HG03103 (cell line): ENCODE results near the gene SPTBN1.
"Not testable (repeated sequence)": the region's sequence is repeated elsewhere in the genome, so short reads cannot be mapped to it uniquely, and the experiment has no call there.

Experiments
- ATAC-seq: cut with Tn5 transposase; IDR thresholded peaks from one replicate; pipeline ENCODE4 v1.9.1; 2021; ENCODE audit warnings: low read depth; ENCODE audit not compliant: unreplicated experiment

The SPTBN1 gene

DNA sequence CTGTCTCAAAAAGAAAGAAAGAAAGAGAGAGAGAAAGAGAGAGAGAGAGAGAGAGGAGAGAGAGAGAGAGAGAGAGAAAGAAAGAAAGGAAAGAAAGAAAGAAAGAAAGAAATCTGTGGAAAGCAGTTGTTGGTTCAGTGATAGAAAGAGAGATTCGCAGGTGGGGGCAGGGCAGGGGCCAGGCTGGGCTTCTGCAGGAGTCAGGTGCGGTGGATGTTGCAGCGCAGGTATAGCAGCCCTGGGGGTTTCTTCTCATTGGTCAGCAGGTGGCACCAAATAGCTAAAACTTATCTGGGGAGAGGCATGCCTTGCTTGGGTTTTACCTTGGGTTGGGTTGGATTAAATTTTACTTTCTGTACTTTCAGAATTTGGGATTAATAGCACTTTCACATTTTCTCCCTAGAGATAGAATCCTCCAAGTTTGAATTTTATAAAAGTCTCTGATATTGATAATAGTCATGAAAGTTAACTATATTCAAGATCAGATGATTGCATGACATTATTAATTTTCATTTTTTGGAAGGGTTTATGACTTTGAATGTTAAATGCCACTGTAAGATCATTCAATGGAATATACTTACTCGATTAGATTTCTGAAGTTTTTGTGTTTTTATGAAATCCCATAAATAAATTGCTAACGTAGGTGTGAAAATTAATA, 66.6 kb downstream of the SPTBN1 start:
- no peak for ATAC-seq

GRCh38 chr2:54523324-54523959, 67.3 kb downstream of the SPTBN1 start:
- ATAC-seq = no peak

GRCh38 chr2:54524226-54524991, 68.3 kb downstream of the SPTBN1 start:
- peak; percentile 69 for ATAC-seq

- ATAC-seq = no peak
Observed at GRCh38 chr2:54525321-54525720, 69.2 kb downstream of the SPTBN1 start.

- no peak for ATAC-seq
Observed at GRCh38 chr2:54526226-54526879, 70.2 kb downstream of the SPTBN1 start.

GRCh38 chr2:54528311-54528955, 72.3 kb downstream of the SPTBN1 start:
- no peak for ATAC-seq

DNA sequence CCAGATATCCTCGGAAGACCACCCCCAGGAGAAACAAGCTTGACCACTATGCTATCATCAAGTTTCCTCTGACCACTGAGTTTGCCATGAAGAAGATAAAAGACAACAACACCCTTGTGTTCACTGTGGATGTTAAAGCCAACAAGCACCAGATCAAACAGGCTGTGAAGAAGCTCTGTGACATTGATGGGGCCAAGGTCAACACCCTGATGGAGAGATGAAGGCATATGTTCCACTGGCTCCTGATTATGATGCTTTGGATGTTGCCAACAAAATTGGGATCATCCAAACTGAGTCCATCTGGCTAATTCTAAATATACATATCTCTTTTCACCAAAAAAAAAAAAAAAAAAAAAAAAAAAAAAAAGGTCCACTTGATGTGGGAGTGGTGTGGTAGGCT, 73.4 kb downstream of the SPTBN1 start:
- ATAC-seq = not testable (repeated sequence)

DNA sequence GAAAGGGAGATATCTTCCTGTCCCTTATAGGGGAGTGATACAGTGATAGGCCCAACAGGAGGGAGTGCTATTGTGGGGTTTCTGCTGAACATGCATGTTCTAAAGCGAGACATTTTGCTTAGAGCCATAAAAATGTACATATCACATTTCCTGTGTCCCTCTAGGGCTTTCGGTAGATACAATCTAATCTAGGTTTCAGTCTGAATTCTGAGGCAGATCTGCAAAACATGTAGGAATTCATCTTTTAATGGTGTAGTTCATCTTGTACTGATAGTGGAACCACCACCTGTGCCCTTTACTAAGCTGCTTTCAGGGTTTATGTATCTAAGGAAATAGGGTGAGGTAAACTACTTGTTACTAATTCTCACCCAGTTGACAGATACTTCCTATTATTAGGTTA, 73.8 kb downstream of the SPTBN1 start:
- ATAC-seq = no peak

DNA sequence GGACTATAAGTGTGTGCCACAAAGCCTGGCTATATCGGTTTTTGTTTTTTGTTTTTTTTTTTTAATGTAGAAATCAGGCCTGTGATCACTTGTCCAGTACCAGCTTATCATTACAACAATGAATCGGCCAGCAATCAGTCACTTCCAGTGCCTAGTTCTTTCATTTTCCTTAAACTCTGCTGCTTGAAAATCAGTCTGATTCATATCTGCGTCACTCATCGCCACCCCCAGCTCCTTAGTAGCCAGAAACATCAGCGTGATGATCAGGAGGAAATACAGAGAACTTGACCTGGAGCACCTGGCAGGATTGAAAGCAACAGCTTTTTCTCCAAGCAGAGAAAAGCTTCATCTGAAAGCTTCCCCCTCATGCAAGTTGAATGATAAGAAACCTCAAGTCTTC, 75.4 kb downstream of the SPTBN1 start:
- no peak for ATAC-seq

GRCh38 chr2:54534221-54534620, 78.1 kb downstream of the SPTBN1 start:
- no peak for ATAC-seq

- no peak for ATAC-seq
Observed at GRCh38 chr2:54534625-54535024, 78.5 kb downstream of the SPTBN1 start.

GRCh38 chr2:54535599-54536195, 79.6 kb downstream of the SPTBN1 start:
- ATAC-seq = no peak

- no peak for ATAC-seq
Observed at GRCh38 chr2:54536720-54537119, 80.6 kb downstream of the SPTBN1 start.

GRCh38 chr2:54538537-54538936, 82.4 kb downstream of the SPTBN1 start:
- ATAC-seq = no peak

- no peak for ATAC-seq
Observed at GRCh38 chr2:54539683-54540082, 83.6 kb downstream of the SPTBN1 start.

DNA sequence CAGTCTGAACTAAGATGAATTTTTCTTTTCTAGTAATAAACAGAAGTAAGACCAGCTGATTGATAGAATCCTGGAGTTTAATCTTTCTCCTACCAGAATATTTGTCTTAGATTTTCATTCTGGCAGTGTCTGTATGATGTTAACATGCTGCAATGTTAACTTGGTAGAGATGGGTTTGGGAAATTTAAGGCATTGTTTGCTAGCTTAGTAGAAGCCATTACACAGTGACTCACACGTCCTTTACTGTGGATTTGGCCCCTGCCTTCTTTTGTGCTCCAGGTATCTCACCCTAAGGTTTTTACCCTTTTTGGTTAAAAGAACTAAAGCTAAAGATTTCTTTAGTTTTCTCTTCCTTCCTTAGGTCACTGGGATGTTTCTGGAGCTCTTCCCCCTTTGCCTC, 84.1 kb downstream of the SPTBN1 start:
- ATAC-seq = no peak

DNA sequence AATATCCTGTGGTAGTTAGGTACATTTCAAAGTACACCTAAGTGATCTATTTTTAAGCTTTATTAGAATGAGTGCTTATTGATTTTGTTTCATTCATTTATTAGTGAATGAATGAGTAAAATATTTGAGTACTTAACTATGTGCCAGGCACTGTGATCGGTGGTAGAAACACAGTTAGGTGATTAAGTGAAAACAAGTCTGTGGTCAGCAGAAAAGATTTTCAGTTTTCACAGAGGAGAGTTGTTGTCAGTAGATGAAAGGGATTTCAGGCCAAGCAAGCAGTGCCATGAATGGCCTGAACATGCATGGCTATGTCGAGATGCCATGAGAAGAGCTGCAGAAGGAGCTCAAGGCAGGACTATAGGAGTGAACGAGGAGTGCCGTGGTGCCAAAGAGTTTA, 85.9 kb downstream of the SPTBN1 start:
- no peak for ATAC-seq

- ATAC-seq = no peak
Observed at GRCh38 chr2:54543733-54544396, 87.7 kb downstream of the SPTBN1 start.

- ATAC-seq = no peak
Observed at GRCh38 chr2:54545702-54546450, 89.7 kb downstream of the SPTBN1 start.
